HG03039 (cell line): ENCODE measurements around the gene GARIN5B.

ENCODE experiments used
- ATAC-seq: cut with Tn5 transposase; IDR thresholded peaks from one replicate; pipeline ENCODE4 v1.9.1; 2021; ENCODE audit warnings: mild to moderate bottlenecking, moderate library complexity; ENCODE audit not compliant: unreplicated experiment

The GARIN5B gene

DNA sequence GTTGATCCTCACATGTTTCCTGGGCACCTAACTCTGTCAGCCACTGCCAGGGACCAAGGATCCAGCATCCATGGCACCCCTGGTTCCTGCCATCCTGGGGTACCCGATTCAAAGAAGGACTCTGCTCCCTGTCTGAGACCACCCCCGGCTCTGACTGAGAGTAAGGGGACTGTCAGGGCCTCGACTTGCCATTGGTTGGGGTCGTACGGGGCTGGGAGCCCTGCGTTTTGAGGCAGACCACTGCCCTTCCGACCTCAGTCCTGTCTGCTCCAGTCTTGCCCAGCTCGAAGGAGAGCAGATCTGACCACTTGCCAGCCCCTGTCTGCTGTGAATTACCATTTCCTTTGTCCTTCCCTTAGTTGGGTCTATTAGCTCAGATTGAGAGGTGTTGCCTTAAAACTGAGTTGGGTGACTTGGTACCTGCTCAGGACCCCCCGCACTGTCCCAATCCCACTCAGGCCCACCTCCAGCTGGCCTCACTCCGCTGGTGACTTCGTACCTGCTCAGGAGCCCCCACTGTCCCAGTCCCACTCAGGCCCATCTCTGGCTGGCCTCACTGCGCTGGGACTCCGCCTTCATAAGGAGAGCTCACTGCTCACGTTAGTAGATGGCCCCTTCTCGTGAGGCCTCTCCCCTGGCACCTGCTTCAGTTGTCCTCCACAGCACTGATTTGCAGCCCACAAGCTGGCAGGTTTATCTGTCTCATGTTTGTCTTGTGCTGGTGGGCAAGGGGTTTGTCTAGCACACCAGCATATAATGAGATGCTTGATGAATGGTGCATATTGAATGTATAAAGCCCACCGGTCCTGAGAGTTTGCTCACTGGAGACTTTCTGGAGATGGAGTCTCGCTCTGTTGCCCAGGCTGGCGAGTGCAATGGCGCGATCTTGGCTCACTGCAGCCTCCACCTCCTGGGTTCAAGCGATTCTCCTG, 26.6 kb upstream of the GARIN5B start:
- no peak for ATAC-seq

GRCh38 chr19:55387736-55388497, 24.9 kb upstream of the GARIN5B start:
- ATAC-seq = no peak

DNA sequence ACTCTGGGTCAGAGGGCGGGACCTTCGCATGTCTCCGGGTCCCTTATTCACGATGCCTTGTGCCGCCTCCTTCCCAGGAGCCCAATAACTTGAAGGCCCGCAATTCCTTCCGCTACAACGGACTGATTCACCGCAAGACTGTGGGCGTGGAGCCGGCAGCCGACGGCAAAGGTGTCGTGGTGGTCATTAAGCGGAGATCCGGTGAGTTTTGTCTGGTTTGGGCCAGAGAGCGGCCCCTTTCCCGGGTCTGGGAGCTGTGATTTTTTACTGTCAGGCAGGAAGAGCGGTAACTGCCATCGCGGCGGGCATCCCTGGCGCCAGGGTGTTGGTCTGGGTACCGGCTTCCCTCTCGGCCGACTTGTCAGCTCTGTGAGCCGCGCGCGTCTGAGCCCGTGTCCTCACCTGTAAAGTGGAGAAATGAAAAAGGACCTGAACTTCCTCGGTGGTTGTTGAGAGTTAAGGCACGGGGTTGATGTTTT, 23.5 kb upstream of the GARIN5B start:
- no peak for ATAC-seq

- ATAC-seq = peak; percentile 60
Measured at GRCh38 chr19:55385724-55386492, 22.8 kb upstream of the GARIN5B start, which contains the start of gene RPL28. TSS of gene RPL28 (plus strand) at chr19:55385932. CDS start at chr19:55386358, 426 bp downstream.

DNA sequence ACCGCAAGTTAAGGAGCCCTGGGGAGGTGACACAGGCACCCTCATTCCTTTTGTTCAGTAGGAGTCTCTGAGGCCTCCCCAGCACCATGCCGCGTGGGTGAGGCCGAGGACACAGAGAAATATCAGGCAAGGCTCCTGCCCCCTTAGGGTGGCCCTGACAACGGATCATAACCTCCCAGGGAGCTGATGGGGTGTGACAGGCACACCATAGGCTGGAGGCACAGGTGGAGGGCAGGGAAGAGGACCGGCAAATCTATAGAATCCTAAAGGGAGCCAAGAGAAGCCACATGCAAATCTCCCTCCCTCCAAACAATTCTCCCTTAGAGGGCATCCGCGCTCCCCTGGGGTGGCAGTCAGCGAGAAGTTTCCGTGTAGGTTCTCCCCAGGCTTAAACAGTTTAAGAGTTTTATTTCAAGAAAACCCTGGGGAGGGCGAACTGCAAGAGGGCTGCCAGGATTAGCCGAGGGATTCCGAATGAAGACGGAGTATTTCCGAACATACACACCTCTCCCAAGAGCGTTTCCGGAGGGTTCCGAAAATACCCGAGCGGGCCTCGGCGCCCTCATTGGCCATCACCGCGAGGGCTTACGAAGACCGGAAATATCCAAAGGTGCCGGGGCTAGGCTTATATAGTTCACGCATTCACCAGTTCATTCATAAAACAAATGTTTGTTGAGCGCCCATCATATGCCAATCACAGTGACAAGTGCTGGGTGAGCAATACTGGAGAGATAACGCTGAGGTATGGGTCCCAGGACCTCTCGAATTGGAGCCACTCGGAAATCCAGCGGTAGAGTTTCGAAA, 22.1 kb upstream of the GARIN5B start:
- ATAC-seq = peak; percentile 33

- no peak for ATAC-seq
Measured at GRCh38 chr19:55384131-55384919, 21.3 kb upstream of the GARIN5B start, which contains the start of gene TMEM238. TSS of gene TMEM238 (minus strand) at chr19:55384292. CDS start at chr19:55384259, 33 bp downstream.

DNA sequence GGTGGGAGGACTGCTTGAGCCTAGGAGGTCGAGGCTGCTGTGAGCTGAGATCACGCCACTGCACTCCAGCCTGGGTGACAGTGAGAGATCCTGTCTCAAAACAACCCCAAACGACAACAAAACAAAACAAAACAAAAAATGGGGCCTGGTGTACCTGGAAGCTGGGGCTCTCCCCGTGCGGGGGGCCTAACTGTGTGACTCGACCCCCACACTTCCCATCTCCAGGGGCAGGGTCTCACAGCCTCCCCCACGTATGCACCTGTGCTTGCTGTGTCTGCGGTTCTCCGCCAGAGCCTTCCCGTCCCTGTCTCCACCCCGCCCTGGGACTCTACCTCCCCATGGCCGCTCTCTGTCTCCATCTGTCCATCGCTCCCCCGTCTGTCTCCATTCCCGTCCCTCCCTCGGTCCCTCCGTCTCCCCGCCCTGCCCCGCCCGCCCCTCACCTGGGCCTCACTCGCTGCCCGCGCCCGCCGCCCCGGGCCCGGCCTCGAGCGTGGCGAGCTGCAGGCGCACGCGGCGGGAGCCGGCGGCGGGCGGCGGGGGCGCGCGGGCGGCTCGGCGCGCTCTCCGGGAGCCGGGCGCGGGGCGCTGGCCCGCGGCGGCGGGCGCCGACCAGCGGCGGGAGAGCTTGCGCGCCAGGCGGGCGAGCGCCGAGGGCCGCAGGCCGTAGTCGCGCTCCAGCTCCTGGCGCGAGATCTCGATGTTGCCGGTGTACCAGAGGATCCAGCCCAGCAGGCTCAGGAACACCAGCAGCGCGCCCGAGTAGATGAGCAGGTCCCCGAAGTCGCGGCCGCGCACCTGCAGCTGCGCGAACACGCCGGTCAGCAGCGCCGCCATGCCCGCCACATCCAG, 20.4 kb upstream of the GARIN5B start:
- no peak for ATAC-seq

DNA sequence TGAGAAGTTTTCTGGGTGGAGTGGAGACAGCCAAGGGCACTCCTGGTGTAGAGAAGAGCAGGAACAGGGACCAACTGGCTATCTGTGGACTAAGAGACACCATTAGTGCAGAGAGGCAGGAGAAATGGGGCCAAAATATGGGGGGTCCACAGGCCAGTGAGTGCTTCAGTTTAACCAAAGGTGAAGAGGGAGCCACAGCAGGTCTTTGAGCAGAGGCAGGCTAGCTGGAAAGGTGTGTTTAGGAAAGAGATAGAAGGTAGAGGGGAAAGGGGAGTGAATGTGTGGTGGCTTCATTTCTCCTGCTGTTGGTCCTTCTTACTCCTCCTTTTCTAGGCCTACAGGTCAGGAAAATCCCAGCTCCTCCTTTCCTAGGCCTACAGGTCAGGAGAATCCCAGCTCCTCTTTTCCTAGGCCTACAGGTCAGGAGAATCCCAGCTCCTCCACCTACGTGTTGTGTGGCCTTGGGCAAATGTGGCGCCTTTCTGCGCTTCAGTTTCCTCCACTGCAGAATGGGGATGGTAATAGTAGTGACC, 19.5 kb upstream of the GARIN5B start:
- ATAC-seq = no peak

- no peak for ATAC-seq
Measured at GRCh38 chr19:55382013-55382412, 19.0 kb upstream of the GARIN5B start.

GRCh38 chr19:55379174-55379573, 16.1 kb upstream of the GARIN5B start:
- no peak for ATAC-seq

DNA sequence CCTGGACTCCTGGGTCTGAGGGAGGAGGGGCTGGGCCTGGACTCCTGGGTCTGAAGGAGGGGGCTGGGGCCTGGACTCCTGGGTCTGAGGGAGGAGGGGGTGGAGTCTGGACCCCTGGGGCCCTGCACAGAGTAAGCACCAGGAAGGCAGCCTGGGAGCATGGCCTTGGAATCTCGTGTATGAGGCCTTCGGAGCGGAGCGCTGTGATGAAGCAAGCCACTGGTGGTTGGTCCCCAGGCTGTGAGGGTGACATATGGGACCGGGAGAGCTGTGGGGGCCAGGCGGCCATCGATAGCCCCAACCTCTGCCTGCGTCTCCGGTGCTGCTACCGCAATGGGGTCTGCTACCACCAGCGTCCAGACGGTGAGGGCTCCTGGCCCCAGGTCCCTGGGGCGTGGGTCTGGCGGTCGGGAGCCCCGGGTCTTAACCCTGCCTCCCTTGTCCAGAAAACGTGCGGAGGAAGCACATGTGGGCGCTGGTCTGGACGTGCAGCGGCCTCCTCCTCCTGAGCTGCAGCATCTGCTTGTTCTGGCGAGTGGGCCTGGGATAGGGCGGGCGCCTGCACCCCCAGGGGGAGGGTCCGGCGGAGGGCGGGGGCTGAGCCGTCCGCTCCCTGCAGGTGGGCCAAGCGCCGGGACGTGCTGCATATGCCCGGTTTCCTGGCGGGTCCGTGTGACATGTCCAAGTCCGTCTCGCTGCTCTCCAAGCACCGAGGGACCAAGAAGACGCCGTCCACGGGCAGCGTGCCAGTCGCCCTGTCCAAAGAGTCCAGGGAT, 14.5 kb upstream of the GARIN5B start:
- no peak for ATAC-seq

- no peak for ATAC-seq
Measured at GRCh38 chr19:55376241-55376933, 13.3 kb upstream of the GARIN5B start, which contains the start of gene TMEM190. TSS of gene TMEM190 (plus strand) at chr19:55376826. CDS start at chr19:55376854, 28 bp downstream.

- ATAC-seq = no peak
Measured at GRCh38 chr19:55373993-55374757, 11.1 kb upstream of the GARIN5B start.

DNA sequence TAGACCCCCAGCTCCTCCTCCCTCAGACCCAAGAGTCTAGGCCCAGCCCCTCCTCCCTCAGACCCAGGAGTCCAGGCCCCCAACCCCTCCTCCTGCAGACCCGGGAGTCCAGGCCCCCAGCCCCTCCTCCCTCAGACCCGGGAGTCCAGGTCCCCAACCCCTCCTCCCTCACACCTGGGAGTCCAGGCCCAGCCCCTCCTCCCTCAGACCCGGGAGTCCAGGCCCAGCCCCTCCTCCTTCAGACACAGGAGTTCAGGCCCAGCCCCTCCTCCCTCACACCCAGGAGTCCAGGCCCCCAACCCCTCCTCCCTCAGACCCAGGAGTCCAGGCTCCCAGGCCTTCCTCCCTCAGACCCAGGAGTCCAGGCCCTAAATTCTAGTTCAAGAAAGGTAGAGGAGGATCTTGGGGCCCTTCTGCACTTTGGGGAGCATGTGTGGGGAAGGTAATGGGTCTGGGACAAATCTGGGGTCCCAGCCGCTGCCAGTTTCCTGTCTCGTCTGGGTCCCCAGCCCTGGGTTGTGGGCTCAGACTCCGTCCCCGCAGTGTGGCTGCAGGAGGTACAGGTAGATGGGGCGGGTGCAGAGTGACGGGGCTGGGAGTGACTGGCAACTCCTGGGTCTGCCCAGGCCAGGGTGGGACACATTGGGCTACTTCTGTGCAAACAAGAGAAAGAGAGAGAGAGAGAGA, 10.4 kb upstream of the GARIN5B start:
- no peak for ATAC-seq
